Stimulated activated CD4-positive, alpha-beta T cell treated with anti-CD3 and anti-CD28 coated beads, Interleukin-12 subunit alpha, Interleukin-12 subunit beta, amount 100 ng/mL, for 48 hours (primary cell): ENCODE data around the gene RNFT2.
"Not testable (repeated sequence)": the region's sequence is repeated elsewhere in the genome, so short reads cannot be mapped to it uniquely, and the experiment has no call there.

Source experiments
- DNase-seq, 3 donors: peaks; one replicate each; pipeline ENCODE4 v3.0.0-alpha.2; 2020; ENCODE audit warnings: low read depth in 2 of 3, low spot score in 1 of 3

Gene RNFT2

DNA sequence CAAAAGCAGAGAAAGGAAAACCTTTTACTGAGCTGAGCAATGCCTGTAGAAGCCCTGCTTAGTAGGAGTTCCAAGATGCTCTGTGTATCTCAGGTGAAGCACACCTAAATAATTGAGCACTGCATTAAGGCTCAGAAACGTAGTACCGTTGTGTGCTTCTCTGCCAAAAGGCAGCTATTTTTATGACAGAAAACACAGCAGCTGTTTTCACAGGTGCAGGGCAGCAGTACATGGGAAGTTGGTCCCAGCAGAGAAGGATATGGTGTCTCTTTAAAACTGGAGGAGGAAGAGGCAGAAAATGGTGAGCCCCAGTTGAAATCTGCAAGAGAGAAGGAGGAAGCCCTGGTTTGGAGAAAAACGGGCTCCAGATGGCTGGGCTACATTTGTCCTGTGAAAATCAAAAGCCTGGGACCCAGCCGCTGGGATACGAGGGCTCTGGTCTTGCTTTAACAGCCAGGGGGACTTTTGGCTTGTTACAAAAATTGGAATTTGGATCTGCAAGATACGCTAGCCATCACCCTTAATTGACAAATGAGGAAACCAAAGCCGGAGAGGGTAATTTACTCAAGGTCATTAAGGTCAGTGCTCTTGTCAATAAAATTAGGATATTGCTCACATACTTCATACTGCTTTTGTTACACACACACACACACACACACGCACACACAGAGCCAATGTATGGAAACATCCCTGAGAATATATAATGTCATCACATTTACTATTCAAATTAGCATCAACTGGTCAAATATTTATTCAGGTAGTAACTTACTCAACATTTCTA lies 27.6 kb upstream of the RNFT2 start:
- no peak for DNase-seq

DNA sequence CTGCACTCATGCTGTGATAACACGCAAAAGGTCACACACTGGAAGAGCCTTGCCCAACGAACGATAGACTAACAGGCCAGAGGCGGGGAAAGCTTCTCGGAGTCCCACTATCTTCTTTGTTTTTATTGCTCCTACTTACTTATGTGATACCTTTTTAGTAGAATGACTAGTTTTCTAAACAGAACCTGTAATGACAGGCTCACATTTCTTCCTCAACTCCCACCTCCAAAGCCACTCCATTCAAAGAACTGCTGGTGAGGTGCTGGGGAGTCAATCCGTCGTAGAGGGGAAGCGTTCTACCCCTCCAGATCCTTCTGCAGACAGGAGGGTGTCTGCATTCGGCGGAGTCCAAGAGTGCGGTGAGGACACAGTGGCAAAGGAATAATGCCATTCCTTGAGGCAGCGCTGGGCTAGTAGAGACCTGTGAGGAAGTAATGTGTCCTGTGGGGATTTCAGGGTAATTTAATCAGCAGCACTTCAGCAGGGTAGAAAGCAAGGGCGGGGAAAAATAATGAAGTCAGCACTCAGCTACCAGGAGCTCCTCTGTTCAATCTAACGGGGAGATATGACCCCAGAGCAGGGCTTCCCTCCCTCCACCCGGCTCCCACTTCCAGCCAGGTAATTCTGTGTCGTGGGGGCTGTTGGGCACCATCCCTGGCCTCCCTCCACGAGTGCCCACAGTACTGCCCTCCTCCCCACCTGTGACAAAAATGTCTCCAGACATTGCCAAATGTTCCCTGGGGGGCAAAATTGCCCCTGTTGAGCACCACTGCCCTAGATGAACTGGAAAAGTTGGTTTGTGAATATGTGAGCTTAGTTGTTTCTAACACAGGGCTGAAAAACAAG lies 25.4 kb upstream of the RNFT2 start:
- no peak for DNase-seq

- no peak for DNase-seq
Measured at GRCh38 chr12:116713527-116713926, 24.6 kb upstream of the RNFT2 start.

DNA sequence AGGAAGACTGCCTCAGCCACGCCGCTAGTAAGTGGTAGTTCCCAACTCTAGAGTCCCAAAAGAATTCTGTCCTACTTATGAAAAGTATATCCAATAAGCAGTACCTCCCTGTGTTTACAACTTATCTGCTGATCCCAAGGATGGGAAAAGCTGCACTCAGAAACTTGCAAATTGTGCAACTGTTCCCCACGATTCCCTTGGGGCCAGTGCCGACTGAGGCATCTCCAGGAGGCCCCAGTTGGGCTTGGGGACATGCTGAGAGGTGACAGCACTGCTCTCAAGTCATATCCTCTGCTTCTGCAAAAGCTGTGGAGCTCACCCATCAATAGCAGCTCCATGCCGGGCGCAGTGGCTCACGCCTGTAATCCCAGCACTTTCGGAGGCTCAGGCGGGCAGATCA lies 23.9 kb upstream of the RNFT2 start:
- no peak for DNase-seq

GRCh38 chr12:116717466-116718437 lies 20.4 kb upstream of the RNFT2 start:
- no peak for DNase-seq

DNA sequence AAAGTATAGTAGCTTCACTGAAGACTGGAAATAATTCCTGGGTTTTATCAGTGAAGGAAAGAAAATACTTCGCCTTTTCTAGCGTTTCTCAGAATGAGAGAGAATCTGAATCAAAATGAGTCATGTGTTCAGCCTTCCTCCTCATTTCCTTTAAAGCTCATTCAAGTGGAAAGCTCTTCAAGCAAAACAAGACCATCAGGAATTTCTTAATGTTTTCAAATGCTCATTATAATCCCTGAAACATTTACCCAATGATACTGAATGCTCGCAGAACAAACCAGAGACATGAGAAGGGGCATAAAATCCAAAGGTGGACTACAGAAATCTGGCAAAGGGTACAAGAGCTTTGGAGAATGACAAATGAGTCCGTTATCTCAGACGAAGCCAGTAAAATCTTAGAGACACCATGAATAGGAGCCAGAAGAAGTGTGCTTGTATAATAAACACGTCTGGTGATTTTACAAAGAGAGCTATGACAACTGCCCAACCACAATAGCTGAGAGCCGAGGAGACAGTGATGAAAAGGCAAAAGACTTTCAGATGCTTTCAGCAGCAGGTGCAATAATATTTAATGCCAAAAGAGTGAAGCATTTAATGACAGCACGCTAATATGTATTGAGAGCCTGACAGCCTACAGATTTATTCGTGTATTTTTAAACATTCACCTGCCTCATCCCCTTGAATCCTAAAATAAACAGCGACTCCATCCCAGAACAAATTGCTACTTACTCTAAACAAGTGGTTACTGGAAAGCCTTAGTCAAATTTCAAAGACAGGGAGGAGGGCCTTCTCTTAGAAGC lies 19.3 kb upstream of the RNFT2 start:
- no peak for DNase-seq

DNA sequence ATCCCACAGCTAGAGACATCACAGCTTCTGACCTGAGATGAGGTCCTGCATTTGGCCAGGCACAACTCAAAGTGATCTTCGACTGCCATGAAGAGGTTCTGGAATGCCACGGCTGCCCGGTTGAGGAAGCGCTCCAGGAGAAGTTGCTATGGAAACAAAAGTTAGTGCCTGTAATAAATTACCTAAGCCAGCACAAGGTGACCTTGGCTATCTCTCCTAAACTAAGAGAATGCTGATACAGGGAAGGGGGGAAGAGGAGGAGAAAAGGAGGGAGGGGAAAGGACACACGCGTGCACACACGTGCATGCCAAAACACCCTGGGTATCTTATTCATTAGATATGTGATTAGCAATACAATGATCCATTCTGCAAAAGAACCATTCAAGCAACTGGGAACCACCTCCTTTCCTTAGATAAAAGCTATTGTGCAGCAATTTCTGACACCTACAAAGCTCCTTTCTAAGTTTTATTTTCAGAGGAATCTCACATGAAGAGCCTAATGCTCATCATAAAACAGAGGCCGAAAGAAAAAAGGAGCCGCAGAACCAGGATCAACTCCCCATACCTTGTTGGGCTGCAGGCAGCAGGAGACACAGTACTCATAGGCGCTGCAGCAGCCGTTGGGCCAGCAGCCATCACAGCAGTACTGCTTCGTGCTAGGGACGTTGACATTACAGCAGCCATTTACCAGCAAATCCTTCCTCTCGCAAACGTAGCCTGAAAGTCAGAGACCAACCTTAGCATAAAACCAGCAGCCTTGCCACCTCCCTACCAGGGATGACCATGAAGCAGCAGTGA lies 18.2 kb upstream of the RNFT2 start:
- DNase-seq: no peak

- DNase-seq: no peak
Measured at GRCh38 chr12:116722245-116722644, 15.9 kb upstream of the RNFT2 start.

DNA sequence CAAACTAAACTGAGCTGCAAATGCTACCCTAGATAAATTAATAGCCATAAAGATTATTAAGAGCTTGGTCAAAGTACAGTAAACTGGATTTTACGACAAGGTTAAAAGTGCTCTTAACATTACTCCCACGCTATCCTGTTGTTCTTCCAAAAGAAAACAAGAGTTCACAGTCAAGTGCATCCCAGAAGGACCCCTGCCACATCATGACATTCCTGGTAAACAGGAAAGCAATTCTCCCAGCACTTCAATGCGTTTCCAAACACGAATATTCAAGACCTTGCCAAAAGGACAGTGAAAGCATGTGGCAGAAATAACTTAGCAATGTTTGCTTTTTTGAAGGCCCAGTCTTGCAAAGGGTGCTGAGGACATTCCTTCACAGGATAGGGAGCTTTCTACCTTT lies 11.4 kb upstream of the RNFT2 start:
- DNase-seq: no peak

DNA sequence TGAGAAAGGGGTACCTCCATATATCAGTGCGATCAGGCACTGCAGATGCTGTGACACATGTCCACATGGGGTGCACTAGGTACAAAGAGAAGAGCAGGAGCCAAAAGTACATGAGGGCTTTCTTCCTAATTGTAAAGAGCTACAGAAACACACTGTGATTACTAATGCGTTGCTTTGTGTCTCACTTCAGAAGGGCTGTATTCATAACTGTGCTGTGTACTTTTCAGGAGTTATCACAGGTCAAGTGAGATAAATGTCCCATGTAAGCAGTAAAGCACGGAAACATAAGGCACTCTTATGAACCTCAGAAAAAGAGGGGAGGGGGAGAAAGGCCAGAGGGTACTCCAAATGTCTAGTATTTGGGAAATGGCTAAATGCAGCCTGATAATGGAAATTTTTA lies 10.9 kb upstream of the RNFT2 start:
- no peak for DNase-seq

DNA sequence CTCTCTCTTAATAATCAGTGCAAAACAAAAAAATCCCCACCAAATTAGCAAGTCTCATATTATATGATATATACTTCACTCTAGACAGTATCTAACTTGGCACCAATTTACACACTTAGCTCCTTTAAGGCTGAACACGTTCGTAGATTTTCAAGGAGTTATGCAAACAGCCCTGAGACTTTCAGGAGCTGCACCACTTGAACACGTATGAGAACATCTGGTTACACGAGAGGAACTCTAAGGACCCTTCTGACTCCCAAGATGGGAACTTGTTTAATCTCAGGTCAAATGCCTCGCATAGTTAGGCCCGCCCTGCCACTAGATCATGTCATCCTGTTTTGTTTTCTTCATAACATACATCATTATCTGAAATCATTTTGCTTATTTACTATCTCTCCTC lies 10.2 kb upstream of the RNFT2 start:
- DNase-seq: no peak

- DNase-seq: no peak
Measured at GRCh38 chr12:116731801-116732200, 6.3 kb upstream of the RNFT2 start.

- DNase-seq: no peak
Measured at GRCh38 chr12:116734156-116734768, 3.9 kb upstream of the RNFT2 start.

DNA sequence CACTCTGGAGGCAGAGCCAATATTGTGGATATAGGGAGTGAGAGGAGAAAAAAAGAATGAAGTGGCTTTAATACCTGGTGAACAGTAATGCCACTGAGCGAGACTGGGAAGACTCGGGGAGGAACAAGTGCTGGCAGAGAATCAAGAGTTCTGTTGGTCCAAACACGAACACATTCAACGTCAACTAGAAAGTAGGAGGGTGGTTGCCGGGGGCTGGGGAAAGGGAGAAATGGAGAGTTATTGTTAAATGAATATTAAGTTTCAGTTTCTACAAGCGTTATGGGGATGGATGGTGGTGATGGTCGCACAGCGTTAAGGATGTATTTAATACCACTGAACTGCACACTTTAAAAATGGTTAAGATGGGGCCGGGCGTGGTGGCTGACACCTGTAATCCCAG lies 3.0 kb upstream of the RNFT2 start:
- no peak for DNase-seq

- DNase-seq: no peak
Measured at GRCh38 chr12:116735951-116736599, 2.0 kb upstream of the RNFT2 start.

- no peak for DNase-seq
Measured at GRCh38 chr12:116736962-116737773, 947 bp upstream of the RNFT2 start.

DNA sequence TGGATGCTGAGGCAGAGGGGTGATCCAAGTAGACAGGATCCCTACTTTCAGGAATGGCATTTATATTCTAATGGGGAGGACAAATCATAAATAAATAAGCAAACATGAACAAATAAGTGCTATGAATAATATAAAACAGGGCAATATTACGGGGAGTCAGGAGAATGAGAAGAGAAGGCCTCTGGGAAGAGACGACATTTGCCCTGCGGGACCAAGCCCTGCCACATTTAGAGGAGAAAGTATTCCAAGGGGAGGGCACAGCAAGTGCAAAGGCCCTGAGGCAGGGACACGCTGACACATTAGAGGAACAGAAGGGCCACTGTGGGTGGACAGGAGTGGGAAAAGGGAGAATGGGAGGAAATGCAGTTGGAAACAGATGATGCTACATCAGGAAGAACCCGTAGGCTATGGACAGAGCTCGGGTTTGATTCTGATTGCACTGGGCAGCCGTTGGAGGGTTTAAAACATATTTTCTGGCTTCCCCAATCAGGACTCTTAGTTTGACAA lies 1.3 kb downstream of the RNFT2 start:
- no peak for DNase-seq

- not testable (repeated sequence) for DNase-seq
Measured at GRCh38 chr12:116742787-116743186, 4.7 kb downstream of the RNFT2 start.
